Activated naive CD8-positive, alpha-beta T cell treated with anti-CD3 and anti-CD28 coated beads for 36 hours (primary cell): ENCODE results near the gene GATAD2A. TPM values are rescaled to one million over a fixed set of nuclear protein-coding genes. Genes with fewer than 3 reads are reported as not detected.
"Not testable (repeated sequence)": the region's sequence is repeated elsewhere in the genome, so short reads cannot be mapped to it uniquely, and the experiment has no call there.

Source experiments
- DNase-seq: peaks from one replicate; pipeline ENCODE4 v3.0.0; 2021
- H3K27ac Mint-ChIP-seq: one replicate; pipeline ENCODE4 v1.8.0; 2022; ENCODE audit warnings: mild to moderate bottlenecking, moderate library complexity, mixed read lengths
- H3K27me3 Mint-ChIP-seq: one replicate; pipeline ENCODE4 v1.8.0; 2022; ENCODE audit warnings: mild to moderate bottlenecking, mixed read lengths
- H3K36me3 Mint-ChIP-seq: one replicate; pipeline ENCODE4 v1.8.0; 2021; ENCODE audit warnings: mild to moderate bottlenecking, mixed read lengths
- H3K4me1 Mint-ChIP-seq: one replicate; pipeline ENCODE4 v1.8.0; 2021; ENCODE audit warnings: mixed read lengths
- H3K4me3 Mint-ChIP-seq: one replicate; pipeline ENCODE4 v1.8.0; 2022; ENCODE audit warnings: mild to moderate bottlenecking, moderate library complexity, mixed read lengths
- H3K9me3 Mint-ChIP-seq: one replicate; pipeline ENCODE4 v1.8.0; 2022; ENCODE audit warnings: mixed read lengths
- total RNA-seq, 2 experiments: library from RNA; stranded (reverse); gene quantifications; one replicate each; pipeline ENCODE4 v1.2.3, GENCODE V29; 2021

Gene GATAD2A, protein sequence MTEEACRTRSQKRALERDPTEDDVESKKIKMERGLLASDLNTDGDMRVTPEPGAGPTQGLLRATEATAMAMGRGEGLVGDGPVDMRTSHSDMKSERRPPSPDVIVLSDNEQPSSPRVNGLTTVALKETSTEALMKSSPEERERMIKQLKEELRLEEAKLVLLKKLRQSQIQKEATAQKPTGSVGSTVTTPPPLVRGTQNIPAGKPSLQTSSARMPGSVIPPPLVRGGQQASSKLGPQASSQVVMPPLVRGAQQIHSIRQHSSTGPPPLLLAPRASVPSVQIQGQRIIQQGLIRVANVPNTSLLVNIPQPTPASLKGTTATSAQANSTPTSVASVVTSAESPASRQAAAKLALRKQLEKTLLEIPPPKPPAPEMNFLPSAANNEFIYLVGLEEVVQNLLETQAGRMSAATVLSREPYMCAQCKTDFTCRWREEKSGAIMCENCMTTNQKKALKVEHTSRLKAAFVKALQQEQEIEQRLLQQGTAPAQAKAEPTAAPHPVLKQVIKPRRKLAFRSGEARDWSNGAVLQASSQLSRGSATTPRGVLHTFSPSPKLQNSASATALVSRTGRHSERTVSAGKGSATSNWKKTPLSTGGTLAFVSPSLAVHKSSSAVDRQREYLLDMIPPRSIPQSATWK
- 100 to 1,000 TPM; 196 to 202 TPM for total RNA-seq

DNA sequence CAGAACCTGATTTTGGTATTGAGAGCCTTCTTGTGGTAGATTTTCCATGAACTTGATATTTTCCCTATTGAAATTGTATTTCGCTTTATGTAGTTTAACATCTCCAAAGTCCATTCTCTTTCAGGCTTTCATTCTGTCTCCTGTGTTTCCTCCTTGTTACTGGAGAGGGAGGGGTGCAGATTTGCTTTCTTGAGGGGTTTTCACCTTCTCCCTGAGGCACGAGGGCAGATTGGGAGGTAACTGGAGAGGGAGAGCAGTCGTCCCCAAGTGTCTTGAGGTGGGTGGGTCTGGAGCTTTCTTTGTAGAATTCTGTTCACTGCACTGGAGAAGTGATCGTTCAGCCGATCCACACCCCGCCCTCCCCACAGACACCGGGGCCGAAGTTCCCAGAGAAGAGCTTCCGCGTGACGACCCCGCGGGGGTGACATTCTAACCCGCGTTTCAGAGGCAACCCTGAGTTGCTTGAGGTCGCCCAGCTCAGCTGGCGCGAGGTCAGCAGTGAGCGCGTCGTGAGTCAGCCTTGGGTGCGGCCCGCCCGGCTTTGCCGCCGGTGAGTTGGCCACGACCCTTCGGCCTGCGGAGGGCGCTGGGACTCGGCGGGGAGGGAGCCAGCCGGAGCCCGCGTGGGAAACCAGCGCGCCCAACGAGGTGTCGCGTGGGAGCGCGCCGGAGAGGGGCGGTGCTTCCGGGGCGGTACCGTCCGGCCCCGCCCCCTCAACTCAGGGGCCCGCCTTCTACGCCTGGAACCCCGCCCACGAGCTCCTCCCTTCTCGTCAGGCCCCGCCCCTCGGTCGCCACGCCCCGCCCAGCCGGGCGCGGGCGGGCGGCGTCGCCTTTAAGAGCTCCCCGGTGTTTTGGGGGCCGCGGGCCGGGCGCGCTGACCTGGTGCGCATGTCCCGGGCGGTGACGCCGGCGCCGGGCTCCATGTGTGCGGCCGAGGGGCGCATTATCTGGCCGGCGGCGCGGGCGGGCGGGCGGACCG, at the start of gene GATAD2A:
GATAD2A (plus strand) TSS at position 797 of the 982 bp plus-strand sequence. CDS start 59,671 bp downstream, outside the sequence.
- Mint-ChIP-seq H3K9me3 (no peaks in the 10 kb centered on the region), H3K27me3 (no peaks in the 10 kb centered on the region), H3K4me1 (peaks cover 58% of the 10 kb centered on the region), H3K36me3 (peaks cover 22% of the 10 kb centered on the region), H3K4me3 (peak within 1 kb of the TSS; percentile 99), H3K27ac (peak within 1 kb of the TSS; percentile 97)
- peak; percentile 93 for DNase-seq

DNA sequence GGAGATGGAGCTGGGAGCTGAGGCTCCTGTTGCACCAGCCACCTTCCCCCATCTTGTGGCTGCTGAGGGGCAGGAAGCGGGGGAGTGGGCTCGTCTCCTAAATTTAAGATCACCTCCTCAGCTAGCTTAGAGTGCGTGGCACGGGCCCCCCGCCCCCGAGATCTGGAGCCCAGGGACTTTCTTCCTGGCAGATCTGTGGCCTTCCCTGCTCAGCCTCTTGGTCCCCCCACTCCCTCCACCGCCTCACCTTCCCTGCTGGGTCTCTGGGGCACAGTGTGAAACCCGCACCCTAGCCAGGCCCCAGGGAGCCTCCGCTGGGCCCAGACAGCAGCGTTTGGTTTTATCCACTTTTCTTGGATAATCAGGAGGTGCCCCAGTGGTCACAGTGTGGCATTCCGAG, 49.0 kb upstream of the GATAD2A start:
- no peak overlapping the region for H3K27ac Mint-ChIP-seq
- H3K27me3 Mint-ChIP-seq, result no peaks in the 10 kb centered on the region
- H3K36me3 Mint-ChIP-seq, result peaks cover 11% of the 10 kb centered on the region
- no peak overlapping the region for H3K4me3 Mint-ChIP-seq
- DNase-seq, result no peak
- no peaks in the 10 kb centered on the region for H3K9me3 Mint-ChIP-seq
- H3K4me1 Mint-ChIP-seq, result peaks cover 14% of the 10 kb centered on the region

DNA sequence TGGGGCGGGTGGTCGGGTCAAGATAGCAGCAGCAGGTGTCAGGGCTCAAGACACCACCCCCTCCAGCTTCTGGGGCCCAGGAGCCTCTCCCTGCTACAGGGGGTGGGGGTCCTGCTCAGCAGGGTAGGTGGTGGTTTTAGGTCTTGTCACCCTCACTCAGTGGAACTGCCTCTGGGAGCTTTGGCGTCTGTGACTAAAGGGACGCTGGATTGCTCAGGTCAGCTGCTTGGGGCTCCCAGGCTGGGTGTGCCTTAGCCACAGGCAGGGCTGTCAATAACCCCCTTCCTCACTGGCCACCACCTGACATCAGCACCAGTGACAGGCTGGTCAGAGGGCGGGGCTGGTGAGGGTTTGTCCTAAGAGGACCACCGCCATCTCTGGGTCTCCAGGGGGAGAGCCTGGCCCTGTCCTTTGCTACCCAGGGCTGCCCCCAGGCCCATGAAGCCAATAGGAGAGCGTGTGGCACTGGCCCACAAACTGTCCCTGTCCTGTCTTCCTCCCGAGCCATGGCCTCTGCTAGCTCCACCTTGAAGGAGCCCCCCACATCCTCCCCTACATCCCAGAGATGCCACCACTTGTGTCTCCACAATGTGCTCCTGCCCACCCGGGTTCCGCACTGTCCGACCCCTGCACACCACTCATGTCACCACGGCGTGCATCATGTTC, 48.4 kb upstream of the GATAD2A start:
- Mint-ChIP-seq H3K36me3 (peaks cover 9% of the 10 kb centered on the region), H3K9me3 (no peaks in the 10 kb centered on the region), H3K27me3 (no peaks in the 10 kb centered on the region), H3K4me1 (peaks cover 14% of the 10 kb centered on the region), H3K27ac (no peak overlapping the region), H3K4me3 (no peak overlapping the region)
- DNase-seq, result no peak

DNA sequence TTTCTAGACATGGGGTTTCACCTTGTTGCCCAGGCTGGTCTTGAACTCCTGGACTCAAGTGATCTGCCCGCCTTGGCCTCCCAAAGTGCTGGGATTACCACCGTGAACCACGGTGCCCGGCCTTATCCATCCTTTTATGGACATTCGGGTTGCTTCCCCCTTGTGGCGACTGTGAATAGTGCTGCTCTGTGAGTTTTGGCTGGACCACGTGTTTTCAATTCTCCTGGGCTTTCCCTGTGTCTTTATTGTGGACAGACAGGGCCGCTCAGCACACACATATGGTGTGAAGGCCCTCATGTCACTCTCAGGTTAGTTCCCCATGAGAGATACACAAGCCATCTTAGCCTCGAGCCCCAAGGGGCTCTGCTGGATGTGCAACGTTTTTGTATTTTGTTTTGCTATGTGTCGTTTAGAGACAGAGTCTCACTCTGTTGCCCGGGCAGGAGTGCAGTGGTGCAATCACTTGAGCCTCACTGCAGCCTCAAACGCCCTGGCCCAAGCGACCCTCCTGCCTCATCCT, 44.3 kb upstream of the GATAD2A start:
- Mint-ChIP-seq H3K4me1 (peaks cover 20% of the 10 kb centered on the region), H3K4me3 (no peak overlapping the region), H3K9me3 (no peaks in the 10 kb centered on the region), H3K36me3 (peaks cover 5% of the 10 kb centered on the region), H3K27ac (peak overlapping the region; percentile 54), H3K27me3 (no peaks in the 10 kb centered on the region)
- DNase-seq, result peak; percentile 73

DNA sequence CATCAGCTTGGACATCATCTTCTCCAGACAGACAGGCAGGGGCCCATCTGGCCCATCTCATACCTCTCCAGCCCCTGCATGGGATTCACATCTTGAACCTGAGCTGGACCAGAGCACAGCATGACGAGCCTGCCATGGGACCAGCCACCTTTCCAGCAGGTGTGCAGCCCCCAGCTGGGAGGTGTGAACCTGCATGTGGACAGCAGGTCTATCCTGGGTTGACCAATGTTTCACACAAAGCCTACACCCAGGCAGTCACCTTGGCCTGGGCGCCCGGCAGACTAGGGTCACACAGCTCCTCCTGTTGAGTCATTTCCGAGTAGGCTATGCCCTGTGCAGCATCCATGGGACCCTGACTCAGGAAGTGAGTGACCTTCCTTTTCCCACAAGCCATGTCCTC, 43.4 kb upstream of the GATAD2A start:
- H3K27me3 Mint-ChIP-seq, result no peaks in the 10 kb centered on the region
- H3K4me3 Mint-ChIP-seq, result no peak overlapping the region
- no peak overlapping the region for H3K27ac Mint-ChIP-seq
- peaks cover 5% of the 10 kb centered on the region for H3K36me3 Mint-ChIP-seq
- peaks cover 25% of the 10 kb centered on the region for H3K4me1 Mint-ChIP-seq
- no peaks in the 10 kb centered on the region for H3K9me3 Mint-ChIP-seq
- DNase-seq, result no peak

DNA sequence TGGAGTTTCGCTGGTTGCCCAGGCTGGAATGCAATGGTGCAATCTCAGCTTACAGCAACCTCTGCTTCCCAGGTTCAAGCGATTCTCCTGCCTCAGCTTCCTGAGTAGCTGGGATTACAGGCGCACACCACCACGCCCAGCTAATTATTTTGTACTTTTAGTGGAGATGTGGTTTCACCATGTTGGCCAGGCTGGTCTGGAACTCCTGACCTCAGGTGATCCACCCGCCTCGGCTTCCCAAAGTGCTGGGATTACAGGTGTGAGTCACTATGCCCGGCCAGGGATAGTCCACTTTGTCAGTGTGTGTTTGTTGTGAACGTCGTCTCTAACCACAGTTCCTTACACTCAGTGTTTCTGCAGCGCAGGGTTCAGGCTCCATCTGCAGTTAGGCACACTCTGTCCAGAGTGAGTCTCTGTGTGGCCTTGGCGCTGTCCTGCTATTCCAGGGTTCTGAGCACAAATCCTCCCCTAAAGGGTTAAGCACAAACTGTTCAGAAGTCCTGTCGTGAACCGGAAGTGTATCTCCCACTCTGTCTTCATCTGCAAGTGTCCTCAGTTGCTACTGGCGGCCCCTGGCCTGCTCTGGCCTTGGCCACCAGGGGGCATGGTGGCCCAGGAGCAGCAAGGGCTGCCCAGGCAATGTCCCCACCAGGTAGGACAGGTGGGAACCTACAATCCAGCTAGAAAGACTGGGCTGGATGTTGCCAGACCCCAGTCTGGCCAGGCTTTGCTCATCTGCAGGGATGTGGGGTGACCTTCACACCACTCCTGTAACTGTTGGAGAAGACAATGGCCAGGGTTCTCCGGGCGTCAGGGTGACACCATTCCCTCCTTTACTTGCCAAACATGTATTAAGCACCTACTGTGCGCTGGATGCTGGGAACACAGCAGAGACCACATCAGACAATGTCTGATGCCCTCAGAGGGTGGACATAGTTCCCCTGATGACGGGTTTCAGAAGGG, 38.8 kb upstream of the GATAD2A start:
- peaks cover 10% of the 10 kb centered on the region for H3K4me1 Mint-ChIP-seq
- no peaks in the 10 kb centered on the region for H3K9me3 Mint-ChIP-seq
- no peaks in the 10 kb centered on the region for H3K36me3 Mint-ChIP-seq
- H3K4me3 Mint-ChIP-seq, result peak overlapping the region; percentile 29
- H3K27me3 Mint-ChIP-seq, result no peaks in the 10 kb centered on the region
- DNase-seq, result peak; percentile 84
- H3K27ac Mint-ChIP-seq, result no peak overlapping the region

DNA sequence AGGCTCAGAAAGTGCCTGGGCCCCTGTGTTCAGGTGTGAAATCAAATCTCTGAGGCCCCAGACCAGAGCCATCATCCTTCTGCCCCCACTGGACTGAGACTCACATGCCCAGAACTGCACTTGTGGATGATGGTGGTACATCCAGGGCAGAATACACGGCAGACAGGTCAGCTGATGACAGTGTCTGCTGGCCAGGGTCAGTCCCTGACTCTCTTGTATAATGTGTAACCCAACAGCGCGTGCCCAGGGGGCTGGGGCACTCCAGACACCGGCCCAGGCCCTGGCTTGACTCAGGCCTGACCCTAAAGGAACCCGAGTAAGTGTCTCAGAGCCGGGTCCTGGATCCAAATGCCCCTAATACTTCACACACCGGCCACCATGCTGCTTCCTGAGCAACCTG, 37.4 kb upstream of the GATAD2A start:
- no peaks in the 10 kb centered on the region for H3K36me3 Mint-ChIP-seq
- no peaks in the 10 kb centered on the region for H3K9me3 Mint-ChIP-seq
- no peak overlapping the region for H3K27ac Mint-ChIP-seq
- no peak overlapping the region for H3K4me3 Mint-ChIP-seq
- no peak for DNase-seq
- H3K4me1 Mint-ChIP-seq, result peaks cover 15% of the 10 kb centered on the region
- no peaks in the 10 kb centered on the region for H3K27me3 Mint-ChIP-seq

DNA sequence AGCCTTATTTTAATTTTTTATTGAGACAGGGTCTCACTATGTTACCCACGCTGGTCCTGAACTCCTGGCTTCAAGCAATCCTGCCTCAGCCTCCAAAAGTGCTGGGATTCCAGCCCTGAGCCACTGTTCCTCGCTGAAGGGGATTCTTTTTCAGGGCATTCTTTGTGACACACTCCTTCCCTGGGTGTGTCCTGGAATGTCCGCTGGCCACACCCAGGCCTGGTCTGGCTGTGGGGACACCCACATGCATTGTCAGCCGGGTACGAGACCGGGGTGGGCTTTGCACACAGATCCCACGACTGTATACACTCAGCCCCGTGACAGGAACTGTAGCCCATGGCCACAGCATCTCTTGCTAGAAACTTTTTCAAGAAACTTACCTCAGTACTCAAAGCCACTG, 34.4 kb upstream of the GATAD2A start:
- DNase-seq, result no peak
- H3K27ac Mint-ChIP-seq, result no peak overlapping the region
- no peaks in the 10 kb centered on the region for H3K9me3 Mint-ChIP-seq
- no peaks in the 10 kb centered on the region for H3K27me3 Mint-ChIP-seq
- peaks cover 11% of the 10 kb centered on the region for H3K4me1 Mint-ChIP-seq
- no peaks in the 10 kb centered on the region for H3K36me3 Mint-ChIP-seq
- no peak overlapping the region for H3K4me3 Mint-ChIP-seq

DNA sequence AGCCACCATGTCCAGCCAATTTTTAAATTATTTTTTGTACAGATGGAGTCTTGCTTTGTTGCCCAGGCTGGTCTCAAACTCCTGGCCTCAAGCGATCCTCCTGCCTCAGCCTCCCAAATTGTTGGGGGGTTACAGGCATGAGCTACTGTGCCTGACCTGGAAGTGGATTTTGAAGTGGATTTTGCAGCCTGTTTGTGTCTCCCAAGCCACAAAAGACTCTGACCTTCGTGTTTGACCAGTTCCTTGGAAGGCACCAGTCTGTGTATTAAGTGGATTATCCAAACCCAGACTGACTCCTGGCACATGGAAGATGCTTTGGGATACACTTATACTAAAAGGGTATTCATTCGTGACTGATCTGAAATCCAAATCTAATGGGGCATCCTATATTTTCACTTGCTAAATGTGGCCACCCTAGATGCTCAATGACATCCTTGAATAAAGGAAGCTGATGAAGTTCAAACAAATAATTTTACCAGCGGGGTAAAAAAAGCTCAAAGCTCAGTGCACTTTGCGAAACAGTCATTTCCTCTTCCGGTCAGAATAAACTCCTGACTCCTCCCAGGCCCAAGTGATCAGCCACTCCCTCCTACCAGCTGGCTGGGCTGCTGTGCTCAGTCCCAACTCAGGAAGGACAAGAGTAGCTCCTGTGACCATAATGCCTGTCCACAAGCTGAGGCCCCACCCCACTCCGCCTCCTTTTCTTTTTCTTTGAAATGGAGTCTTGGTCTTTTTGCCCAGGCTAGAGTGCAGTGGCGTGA, 32.6 kb upstream of the GATAD2A start:
- peak overlapping the region; percentile 84 for H3K27ac Mint-ChIP-seq
- DNase-seq, result peak; percentile 24
- H3K4me3 Mint-ChIP-seq, result peak overlapping the region; percentile 51
- peaks cover 6% of the 10 kb centered on the region for H3K4me1 Mint-ChIP-seq
- H3K36me3 Mint-ChIP-seq, result no peaks in the 10 kb centered on the region
- no peaks in the 10 kb centered on the region for H3K27me3 Mint-ChIP-seq
- H3K9me3 Mint-ChIP-seq, result no peaks in the 10 kb centered on the region

DNA sequence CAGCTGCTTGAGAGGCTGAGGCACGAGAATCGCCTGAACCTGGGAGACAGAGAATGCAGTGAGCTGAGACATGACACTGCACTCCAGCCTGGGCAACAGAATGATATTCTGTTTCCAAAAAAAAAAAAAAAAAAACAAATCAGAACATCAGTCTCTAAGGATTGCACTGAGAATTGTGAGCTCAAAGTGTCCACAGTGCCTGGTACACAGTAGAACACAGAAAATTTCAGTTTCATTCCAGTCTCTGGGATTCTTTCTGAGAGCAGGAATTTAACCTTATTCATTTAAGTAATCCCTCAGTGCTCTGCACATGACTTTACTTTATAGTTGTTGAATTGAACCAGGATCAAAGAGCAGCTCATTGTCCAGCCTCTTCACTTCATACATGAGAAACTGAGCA, 25.9 kb upstream of the GATAD2A start:
- H3K9me3 Mint-ChIP-seq, result no peaks in the 10 kb centered on the region
- H3K27me3 Mint-ChIP-seq, result no peaks in the 10 kb centered on the region
- no peak overlapping the region for H3K4me3 Mint-ChIP-seq
- no peaks in the 10 kb centered on the region for H3K36me3 Mint-ChIP-seq
- H3K27ac Mint-ChIP-seq, result no peak overlapping the region
- H3K4me1 Mint-ChIP-seq, result peaks cover 3% of the 10 kb centered on the region
- no peak for DNase-seq

DNA sequence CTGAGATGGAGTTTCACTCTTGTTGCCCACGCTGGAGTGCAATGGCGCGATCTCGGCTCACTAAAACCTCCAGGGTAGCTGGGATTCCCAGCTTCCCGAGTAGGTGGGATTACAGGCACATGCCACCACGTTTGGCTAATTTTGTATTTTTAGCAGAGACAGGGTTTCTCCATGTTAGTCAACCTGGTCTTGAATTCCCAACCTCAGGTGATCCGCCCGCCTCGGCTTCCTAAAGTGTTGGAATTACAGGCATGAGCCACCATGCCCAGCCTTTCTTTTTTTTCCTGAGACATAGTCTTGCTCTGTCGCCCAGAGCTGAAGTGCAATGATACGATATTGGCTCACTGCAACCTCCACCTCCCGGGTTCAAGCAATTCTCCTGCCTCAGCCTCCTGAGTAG, 25.2 kb upstream of the GATAD2A start:
- not testable (repeated sequence) for H3K4me3 Mint-ChIP-seq, H3K27me3 Mint-ChIP-seq, H3K27ac Mint-ChIP-seq, H3K36me3 Mint-ChIP-seq, H3K4me1 Mint-ChIP-seq, H3K9me3 Mint-ChIP-seq, DNase-seq

DNA sequence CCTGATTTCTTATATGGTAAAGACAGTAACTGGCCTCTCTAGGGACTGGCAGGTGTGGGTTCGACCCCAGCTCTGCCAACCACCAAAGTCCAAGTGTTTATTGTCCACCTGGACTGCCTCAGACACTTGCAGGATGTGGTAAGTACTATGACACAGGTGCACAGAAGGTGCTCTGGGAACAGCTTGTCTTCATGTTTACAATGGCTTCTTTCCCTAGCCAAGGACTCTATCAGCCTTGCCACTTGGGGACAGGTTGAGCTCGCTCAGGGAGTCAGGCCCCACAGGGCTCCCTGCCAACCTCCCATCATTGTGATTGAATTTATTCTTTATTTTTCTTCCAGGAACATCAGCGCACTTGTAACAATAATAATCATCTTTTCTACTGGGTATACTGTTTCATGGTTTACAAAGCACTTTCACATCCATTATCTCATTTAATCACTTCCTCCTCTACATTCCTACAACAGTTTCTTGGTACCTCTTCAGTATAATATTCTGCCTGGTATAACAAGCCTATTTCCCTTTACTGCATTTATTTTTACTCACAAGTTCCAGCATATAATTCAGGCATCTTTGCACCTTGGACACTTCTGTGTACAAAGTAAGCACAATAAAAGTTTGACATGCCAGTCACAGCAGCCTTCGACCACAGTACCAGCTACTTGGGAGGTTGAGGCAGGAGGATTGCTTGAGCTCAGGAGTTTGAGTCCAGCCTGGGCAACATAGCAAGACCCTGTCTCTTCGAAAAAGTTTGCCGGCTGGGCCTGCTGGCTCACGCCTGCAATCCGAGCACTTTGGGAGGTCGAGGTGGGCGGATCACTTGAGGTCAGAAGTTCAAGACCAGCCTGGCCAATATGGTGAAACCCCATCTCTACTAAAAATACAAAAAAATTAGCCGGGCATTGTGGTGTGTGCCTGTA, 24.2 kb upstream of the GATAD2A start:
- Mint-ChIP-seq H3K4me3 (no peak overlapping the region), H3K27me3 (no peaks in the 10 kb centered on the region), H3K36me3 (no peaks in the 10 kb centered on the region), H3K27ac (no peak overlapping the region), H3K4me1 (peaks cover 3% of the 10 kb centered on the region), H3K9me3 (no peaks in the 10 kb centered on the region)
- DNase-seq, result no peak
